NCI-H2107 (cell line): ENCODE data around the gene PLXNA2.

Experiments
- DNase-seq: peaks from one replicate; lab custom pipeline; 2025; lab: John Stamatoyannopoulos, UW

Gene PLXNA2

GRCh38 chr1:208061632-208062031 is 182.6 kb downstream of the PLXNA2 start:
- no peak for DNase-seq

DNA sequence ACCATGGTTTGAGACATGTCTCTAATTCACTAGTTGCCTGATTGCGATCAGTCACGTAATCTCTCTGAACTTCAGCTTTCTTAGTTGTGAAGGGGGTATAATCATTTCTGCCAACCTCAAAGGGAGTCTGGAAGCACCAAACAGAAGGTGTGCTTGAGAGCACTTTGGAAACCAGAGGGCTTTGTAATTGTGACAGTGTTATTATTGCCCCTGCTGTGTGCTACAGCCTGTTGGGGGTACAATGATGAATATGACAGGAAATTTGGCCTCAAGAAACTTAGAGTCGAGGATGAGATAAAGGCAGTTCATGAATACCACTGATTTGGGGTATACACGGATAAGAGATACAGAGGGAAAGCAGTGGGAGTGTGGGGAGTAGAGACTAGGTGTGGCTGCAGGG is 183.1 kb downstream of the PLXNA2 start:
- DNase-seq, result no peak

GRCh38 chr1:208060215-208060869 is 183.8 kb downstream of the PLXNA2 start:
- DNase-seq, result no peak

GRCh38 chr1:208059409-208060001 is 184.7 kb downstream of the PLXNA2 start:
- DNase-seq, result no peak

GRCh38 chr1:208058756-208059155 is 185.4 kb downstream of the PLXNA2 start:
- no peak for DNase-seq

- DNase-seq, result no peak
Observed at GRCh38 chr1:208058267-208058666, 185.9 kb downstream of the PLXNA2 start.

GRCh38 chr1:208057056-208057455 is 187.1 kb downstream of the PLXNA2 start:
- DNase-seq, result no peak

DNA sequence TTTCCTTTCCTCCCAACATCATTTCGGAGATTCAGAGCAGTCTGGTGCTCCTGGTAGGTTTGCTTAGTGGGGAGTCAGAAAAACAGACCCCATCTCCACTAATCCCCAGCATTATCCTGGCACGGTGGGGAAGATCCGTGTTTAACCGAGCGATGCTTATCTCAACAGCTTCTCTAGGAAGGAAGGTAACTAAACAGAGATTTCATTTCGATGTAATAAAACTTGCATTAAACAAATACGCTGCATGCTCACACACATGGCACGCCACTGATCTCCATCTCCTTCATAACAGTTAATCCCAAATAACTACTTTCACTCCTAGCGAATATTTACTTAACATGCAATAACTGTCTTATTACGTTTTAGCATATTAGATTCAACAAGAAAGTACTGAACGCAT is 188.6 kb downstream of the PLXNA2 start:
- DNase-seq, result no peak

GRCh38 chr1:208054911-208055379 is 189.2 kb downstream of the PLXNA2 start:
- no peak for DNase-seq

DNA sequence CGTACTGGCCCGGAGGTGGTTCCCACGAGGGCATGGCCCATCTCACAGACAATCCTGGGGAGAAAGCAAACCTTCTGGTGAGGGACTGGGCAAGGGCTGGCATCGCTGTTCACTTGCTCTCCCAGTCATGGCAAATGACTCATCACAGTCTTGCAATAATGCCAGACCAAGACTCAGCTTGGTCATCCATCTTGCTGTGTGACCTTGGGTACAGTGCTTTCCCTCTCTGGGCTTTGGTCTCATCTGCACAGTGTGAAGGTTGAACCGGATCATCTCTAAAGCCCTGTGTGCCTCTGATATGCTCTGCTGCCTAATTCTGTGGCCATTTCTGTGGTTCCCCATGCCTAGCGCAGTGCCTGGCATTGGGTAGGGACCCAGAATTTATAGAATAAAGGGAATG is 189.7 kb downstream of the PLXNA2 start:
- DNase-seq, result no peak

DNA sequence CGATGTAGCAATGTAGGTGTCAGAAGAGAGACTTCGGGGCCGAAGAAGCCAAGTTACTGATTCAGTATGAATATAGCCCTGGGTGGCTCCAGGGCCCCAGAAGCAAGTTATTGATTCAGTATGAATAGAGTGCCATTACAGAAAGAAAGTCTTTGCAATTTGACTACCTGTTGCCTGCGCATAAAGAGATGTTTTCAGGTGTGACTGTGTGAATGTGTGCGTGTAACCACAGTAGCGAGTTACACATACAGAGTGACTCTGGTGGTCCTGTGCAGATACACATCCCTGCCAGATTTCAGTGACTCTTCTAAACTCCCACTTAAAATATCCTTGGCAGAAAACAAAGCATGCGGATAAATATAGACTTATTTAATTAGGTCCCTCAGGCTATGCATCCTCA is 190.5 kb downstream of the PLXNA2 start:
- DNase-seq, result no peak

DNA sequence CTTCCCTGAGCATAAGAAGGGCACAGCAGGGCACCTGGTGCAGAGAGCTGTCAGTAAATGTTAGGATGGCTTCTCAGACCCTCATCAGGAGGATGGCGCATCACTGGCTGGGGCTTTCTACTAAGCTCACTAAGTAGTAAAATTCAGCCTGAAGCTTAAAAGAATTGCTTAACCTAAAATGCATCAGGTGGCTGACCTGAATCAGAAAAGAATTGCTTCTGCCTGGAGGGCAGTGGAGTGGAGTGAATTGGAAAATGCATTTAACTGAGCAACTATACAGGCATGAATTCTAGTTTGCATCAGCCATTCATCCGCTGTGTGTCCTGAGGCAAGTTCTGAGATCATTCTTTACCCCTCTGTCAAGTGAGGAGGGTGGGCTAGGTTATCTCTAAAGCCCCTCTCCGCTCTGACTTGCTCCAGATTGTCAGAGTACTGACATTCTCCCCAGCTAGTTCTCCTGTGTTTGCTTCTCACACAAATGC is 191.2 kb downstream of the PLXNA2 start:
- DNase-seq, result no peak

- DNase-seq, result no peak
Observed at GRCh38 chr1:208052135-208052534, 192.0 kb downstream of the PLXNA2 start.

DNA sequence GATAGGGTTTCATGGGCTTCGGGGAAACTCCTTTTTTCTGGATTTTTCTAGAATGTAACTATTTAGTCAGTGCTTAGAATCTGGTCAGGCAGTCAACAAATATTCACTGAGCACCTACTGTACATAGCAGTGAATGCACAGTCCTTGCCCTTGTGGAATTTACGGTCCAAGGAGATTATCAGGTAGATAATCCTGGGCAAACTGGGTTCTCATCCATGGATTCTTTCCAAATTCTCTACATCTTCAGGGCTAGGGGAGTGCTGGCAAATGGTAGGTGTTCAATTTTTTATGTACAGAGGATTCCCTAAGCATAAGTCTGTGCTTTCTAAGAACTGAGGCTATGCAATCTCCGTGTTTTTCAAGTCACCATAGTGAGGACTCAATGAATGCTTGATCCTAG is 192.5 kb downstream of the PLXNA2 start:
- DNase-seq, result no peak

- no peak for DNase-seq
Observed at GRCh38 chr1:208048904-208049303, 195.3 kb downstream of the PLXNA2 start.

DNA sequence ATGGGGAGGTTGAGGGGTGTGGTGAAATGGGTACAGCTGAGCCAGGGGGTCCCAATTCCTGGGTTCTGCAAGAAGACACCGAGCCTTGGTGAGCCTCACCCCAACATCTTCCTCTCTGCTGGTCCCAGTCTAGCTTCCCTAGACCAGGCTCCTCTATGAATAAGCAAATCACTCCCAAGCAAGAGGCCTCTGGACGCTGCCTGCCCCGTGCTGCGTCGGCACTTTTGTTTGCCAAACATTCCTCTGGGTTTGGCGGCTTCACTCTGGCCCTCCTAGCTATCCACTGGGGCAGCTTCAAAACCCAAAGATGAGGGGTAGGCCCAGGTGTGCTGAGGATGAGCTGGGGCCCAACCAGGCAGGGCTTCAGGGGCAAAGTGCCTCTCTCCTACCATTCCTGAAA is 196.2 kb downstream of the PLXNA2 start:
- no peak for DNase-seq

- DNase-seq, result no peak
Observed at GRCh38 chr1:208047476-208047934, 196.7 kb downstream of the PLXNA2 start.

DNA sequence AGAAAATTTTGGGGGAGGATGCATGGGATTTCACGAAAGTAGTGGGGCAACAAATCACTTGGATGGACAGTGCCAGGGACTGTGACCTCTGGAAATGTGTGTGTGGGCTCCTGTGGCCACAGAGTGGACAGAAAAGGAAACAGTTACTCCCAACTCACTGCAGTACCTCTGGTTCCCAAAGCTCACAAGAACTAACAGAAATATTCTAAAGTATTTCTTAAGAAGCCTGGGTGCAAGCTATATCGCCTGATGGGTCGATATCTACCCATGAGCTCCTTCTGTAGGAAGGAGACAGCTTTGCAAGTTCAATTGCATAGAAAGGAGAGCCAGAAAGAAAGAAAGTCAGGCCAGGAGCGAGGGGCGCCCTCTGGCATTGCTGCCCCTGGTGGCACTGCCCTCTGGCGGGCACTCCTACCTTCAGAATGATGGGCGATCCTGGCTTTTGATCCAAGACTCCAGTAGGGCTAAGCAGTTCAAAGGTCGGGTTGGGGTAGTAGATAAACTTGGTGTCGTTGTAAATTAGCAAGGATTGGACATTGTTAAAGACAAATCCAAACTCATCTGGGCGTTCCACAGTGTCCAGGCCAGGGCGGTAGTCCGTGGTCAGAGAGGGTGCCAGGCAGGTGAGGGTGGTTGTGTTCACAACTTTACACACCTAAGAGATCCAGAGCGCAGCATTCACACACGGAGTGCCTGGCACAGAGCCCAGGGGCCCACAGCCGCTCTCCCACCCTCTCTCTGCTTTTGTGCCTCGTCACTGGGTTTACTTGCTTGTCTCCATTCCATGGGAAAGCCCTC is 198.5 kb downstream of the PLXNA2 start:
- DNase-seq, result no peak

DNA sequence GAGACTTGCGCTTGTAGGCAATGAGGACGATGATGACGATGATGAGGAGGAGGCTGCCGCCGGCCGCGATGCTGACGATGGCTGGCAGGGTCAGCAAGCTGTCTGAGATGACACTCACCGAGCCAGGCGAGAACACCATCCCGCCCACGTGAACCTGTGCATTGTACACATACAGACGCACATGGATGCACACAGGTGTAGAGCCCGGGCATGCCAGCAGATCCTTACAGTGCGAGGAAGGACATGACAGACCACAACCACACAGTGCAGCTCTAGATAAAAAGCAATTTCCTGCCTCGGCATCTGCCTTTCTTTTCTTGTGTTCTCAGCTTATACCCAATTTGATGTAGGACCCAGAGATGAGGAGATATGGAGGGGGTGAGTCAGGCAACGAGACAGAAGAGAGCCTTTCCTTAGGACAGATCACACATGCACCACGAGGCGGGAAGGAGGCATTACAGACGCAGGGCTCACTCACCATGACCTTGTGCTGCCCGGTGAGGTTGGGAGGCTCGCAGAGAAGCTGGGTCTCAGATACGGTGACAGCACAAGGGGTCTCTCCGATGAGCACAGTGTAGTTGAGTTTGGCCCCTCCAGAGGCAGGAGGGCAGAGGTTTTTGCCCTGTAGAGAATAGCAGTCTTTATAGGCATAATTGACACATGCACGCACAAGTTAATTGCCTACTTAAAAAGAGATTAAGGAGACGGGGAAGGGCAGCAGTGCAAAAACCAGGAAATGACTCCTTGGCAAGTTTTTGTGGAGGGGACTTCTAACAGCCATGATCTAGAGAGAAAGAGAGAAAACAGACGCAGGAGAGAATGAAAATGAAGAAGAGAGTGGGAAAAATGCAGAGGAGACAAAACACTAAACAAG is 199.4 kb downstream of the PLXNA2 start:
- no peak for DNase-seq

DNA sequence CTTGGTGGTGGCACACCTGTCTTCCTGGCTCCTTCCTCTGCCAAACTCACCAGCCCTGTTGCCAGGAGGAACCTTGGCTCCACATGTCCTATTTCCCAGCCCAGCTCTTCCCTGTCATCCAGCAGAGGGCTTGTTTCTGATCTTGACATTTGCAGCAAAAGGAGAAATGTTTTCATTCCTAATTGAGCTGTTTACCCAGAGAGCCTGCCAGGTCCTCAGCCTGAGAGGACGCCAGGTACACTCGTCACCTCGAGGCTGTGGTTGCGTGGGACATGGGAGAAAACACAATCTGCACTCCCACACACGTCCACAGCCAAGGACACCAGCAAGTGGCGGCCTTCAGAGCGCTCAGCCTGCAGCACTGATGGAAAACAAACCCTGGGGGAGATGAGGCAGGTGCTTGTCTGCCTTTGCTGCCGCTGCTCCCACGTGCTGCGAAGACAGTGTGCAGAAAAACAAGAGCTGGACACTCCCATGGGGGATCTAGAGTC is 200.4 kb downstream of the PLXNA2 start:
- peak; percentile 44 for DNase-seq

- DNase-seq, result no peak
Observed at GRCh38 chr1:208042868-208043267, 201.3 kb downstream of the PLXNA2 start.
